Transverse colon (tissue), 4 donors: ENCODE measurements around the gene CDH13.

Source experiments
- CTCF ChIP-seq, 5 experiments: fragments of 200-600 bp in 3 of 5; fragments of 450-650 bp in 2 of 5; sonication (generic) in 3 of 5; IDR thresholded peaks; 1 replicate in 2 of 5; 2 replicates in 3 of 5; pipeline ENCODE4 v1.5.1; 2016 to 2017; ENCODE audit warnings: antibody characterized with exemption in 5 of 5, inconsistent platforms in 3 of 5, mild to moderate bottlenecking in 2 of 5, moderate library complexity in 1 of 5
- EP300 ChIP-seq: sonication (generic); formaldehyde crosslinking; IDR thresholded peaks from one replicate; pipeline ENCODE4 v1.6.1; 2017; ENCODE audit warnings: antibody characterized with exemption, low read depth
- POLR2A ChIP-seq: fragments of 450-650 bp; IDR thresholded peaks from one replicate; pipeline ENCODE4 v1.6.1; 2016; ENCODE audit warnings: antibody characterized with exemption, mild to moderate bottlenecking, moderate library complexity
- POLR2AphosphoS5 ChIP-seq, 3 donors: sonication (generic); formaldehyde crosslinking; IDR thresholded peaks; one replicate each; pipeline ENCODE4 v1.6.1; 2016; ENCODE audit warnings: antibody characterized with exemption in 3 of 3

GRCh38 chr16:82874672-82875071 lies 247.9 kb downstream of the CDH13 start:
- no peak for TF ChIP-seq CTCF (IDR thresholded peaks at IDR 0.05)
- no peak for TF ChIP-seq POLR2A
- no peak for TF ChIP-seq POLR2AphosphoS5 (IDR thresholded peaks at IDR 0.05)
- no peak for TF ChIP-seq EP300
